GM10847 (cell line): ENCODE results near the gene TANGO6.

Source experiments
- POLR2A ChIP-seq: IDR thresholded peaks from 2 replicates; pipeline ENCODE4 v1.6.1; 2011; ENCODE audit not compliant: insufficient read length; ENCODE audit errors: extremely low read depth

The TANGO6 gene

GRCh38 chr16:69040144-69040909, 197.0 kb downstream of the TANGO6 start:
- TF ChIP-seq POLR2A, result no peak

- no peak for TF ChIP-seq POLR2A
Measured at GRCh38 chr16:69048328-69049120, 205.2 kb downstream of the TANGO6 start.

DNA sequence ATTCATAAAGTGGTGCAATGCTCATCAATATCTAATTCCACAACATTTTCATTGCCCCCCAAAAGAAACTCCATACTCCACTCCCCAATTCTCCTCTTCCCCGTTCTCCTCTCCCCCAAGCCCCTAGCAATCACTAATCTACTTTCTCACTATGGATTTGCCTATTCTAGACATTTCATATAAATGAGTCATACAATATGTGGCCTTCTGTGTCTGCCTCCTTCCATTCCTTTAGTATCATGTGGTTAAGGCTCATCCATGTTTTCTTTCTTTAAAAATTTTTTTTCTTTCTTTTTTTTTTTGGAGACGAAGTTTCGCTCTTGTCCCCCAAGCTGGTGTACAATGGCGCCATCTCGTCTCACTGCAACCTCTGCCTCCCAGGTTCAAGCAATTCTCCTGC, 205.8 kb downstream of the TANGO6 start:
- TF ChIP-seq POLR2A, result no peak

GRCh38 chr16:69049603-69050375, 206.5 kb downstream of the TANGO6 start:
- no peak for TF ChIP-seq POLR2A

DNA sequence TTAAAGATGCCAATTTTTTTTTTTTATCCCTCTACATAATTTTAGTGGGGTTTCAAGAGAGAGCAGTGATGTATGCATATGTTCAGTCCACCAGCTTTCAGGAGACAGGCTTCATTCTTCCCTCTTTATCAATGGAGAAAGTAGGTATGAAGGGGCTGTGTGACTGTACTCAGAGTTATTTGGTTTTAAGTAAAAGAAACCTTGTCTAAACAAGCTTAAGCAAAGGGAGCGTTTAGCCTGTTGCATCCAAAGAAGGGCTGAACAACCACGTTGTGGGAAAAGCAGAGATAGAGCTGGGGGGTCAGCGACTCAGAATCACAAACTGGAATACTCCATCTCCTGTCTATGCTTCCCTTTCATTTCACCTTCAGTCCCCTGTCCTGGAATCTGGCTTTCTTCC, 211.7 kb downstream of the TANGO6 start:
- TF ChIP-seq POLR2A, result no peak

DNA sequence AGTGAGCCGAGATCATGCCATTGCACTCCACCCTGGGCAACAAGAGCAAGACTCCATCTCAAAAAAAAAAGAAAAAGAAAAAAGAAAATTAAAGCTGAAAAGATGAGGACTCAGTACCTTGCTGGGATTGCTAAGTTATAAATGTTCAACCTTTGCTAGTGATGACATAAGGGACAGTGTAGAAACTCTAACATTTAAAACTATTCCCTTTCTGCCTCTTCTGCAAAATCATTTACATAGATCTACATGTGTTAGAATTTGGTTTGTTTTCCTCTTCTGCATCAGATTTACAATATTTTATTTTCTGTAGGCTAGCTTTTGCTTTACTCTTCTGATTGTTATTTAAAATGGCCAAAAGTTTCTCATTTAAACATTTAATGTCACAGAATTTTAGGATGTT, 212.6 kb downstream of the TANGO6 start:
- no peak for TF ChIP-seq POLR2A

DNA sequence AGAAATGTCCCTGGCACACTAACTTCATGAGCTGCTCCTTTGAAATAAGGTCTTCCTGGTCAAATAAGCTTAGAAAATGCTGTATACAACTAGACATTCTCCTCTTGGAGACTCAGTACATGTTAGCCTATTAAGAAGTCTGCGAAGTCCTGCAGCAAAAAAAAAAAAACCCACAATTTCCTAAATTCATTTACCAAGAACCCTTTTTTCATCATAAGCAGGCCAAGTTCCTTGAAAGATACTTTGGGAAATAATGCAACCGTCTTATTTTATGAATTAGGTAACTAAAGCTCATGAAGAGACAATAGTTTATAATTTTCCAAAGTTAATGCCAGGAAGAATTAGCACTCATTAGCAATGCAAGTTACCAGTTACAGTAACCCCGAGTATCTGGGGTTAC, 213.1 kb downstream of the TANGO6 start:
- no peak for TF ChIP-seq POLR2A

- TF ChIP-seq POLR2A, result no peak
Measured at GRCh38 chr16:69057400-69058378, 214.4 kb downstream of the TANGO6 start.

GRCh38 chr16:69064124-69064763, 220.9 kb downstream of the TANGO6 start:
- TF ChIP-seq POLR2A, result no peak

GRCh38 chr16:69064764-69065313, 221.5 kb downstream of the TANGO6 start:
- no peak for TF ChIP-seq POLR2A

DNA sequence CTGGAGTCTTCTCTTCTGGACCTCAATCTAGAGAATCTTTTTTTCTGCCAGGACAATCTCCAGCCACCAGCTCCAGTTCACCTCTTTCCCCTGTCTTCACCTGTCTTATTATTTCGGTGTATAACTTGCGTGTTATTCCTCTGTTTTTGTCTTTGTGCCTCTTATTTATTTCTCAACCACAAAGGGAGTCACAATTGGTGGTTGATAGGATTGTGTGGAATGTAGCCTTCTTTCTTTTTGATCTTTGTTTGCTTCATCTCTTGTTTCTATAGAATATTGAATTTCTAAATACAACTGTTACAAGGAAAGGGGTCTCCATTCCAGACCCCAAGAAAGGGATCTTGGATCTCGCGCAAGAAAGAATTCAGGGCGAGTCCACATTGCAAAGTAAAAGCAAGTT, 226.2 kb downstream of the TANGO6 start:
- no peak for TF ChIP-seq POLR2A

GRCh38 chr16:69071036-69071435, 227.7 kb downstream of the TANGO6 start:
- no peak for TF ChIP-seq POLR2A

- no peak for TF ChIP-seq POLR2A
Measured at GRCh38 chr16:69072640-69072974, 229.3 kb downstream of the TANGO6 start.

DNA sequence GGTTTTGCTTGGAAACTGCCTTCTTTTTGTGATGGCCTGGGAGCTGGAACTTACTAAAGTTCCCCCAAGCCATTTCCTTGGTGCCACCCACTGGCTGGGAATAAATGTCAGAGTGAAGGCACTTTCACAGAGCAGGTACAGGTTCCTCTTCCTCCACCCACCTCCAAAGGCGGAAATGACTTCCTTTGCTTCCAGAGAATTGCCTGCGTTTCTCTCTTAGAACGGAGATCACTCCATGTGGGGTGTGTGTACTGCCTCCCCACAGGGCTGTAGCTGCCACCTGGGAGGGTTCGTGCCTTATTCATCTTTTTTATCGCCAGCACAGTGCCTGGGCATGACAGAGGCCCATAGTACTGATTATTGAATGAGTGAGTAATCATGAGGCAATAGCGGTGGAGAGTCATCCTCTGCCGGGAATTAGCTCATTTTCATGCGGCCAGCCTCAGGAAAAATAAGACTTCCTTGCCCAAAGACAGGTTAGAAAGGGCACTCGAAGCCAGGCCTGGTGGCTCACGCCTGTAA, 229.9 kb downstream of the TANGO6 start:
- TF ChIP-seq POLR2A, result no peak
